HCEC 1CT (cell line): ENCODE measurements around the gene ATG10.
A peak's percentile ranks its signal among the peaks of the same experiment; 100 is the strongest.
"Not testable (repeated sequence)": the region's sequence is repeated elsewhere in the genome, so short reads cannot be mapped to it uniquely, and the experiment has no call there.

Source experiments
- DNase-seq: peaks from one replicate; pipeline ENCODE4 v3.0.0-alpha.2; 2017

Gene ATG10

DNA sequence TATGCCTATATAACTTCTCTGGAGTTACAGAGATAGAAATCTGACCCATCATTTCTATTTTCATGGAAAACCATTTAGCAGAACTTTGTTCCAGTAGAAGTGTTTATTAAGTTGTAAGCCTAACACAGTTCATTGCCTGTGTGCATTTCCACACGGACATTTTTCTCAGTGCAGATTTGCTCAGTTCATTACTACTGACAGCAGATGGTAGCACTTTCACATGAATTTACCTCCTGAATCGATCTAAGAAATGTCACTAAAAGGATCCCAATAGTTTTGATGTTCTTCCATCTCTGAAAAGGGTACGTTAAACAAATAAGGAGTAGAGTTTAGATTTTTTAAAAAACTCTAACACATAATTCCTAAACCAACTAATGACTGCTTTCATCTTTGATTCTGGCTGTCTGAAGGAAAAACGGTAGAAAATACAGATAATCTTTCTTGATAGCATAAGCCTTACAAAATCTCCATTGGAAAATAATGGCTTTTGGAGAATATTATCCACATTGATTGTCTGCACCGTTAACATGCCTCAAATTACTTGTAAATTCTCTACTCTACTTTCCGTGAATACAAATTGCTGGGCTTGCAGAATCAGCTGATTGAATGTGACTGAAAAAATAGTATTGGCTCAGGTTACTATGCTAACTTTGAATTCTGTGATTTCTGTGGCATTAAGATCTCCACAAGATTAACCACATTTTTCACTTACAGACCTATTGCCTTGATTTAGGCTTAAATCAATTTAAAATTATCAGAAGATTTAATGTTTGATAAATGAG lies 273.2 kb downstream of the ATG10 start:
- DNase-seq = no peak

GRCh38 chr5:82246960-82247574 lies 275.2 kb downstream of the ATG10 start:
- no peak for DNase-seq

- DNase-seq = no peak
These were observed 280.9 kb downstream of the ATG10 start for GRCh38 chr5:82252744-82253143.

DNA sequence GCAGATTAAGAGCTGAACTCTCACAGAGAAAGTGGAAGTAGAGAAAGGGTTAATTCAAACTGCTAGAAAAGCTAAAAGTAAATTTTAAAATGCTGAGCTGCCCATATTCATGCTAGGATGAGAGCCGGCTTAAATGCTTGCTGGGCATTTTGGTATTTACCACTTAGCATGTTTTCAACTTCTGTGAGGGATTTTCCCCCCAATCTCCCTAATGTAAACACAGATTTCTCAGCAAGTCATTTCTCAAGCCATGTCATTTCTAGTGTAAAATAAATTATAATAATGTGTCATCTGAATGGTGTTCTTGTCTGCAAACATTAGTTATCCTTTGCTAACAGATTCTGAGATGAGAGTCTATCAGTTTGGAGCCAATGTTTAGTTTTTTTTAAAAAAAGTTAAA lies 284.0 kb downstream of the ATG10 start:
- DNase-seq = no peak

DNA sequence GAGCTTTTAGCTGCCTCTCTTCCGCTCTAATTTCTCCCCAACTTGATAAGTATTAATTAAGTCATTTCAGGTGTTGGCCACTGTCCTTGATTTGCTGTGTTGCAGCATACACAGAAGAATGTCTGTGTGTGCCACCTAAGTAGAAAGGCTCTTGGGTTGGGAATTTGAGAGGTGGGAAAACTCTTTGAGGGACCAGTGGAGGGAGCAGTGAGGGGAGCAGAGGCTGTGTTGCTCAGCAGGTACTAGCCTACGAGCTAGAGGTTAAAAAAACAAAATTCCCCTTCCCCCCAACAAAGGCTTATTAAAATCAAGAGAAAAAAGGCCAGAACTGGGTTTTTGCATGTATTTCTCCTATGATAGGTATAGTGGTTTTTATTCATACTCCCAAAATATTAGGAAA lies 285.4 kb downstream of the ATG10 start:
- DNase-seq = no peak

- no peak for DNase-seq
These were observed 285.9 kb downstream of the ATG10 start for GRCh38 chr5:82257729-82258128.

DNA sequence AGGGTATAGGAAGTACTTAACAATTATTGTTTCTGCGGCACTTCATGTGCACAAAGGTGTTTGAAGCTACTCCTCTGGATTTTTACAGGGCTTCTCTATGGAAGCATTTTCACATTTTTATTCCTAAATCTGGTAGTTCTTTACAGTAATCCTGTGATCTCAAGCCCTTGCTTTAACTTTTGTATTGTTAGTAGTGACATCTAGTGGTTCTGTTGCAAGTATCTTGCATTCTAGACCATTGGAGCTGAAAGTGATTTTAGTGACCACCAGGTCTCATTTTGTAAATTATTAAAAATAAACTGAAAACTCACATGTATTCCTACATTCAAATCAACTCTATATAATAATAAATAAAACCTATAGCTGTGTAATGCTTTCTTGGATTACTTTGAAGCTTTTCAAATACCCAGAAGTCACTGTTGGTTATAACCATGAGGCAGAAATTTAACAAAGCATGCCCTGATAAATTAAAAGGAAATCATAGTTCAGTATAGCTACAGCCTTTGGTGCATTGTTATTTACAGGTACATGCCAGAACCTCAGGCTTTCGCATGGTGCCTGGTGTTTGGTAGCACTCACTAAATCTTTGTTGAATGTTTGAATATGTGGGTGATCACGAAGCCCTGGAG lies 287.5 kb downstream of the ATG10 start:
- DNase-seq = peak; percentile 45

- no peak for DNase-seq
These were observed 293.2 kb downstream of the ATG10 start for GRCh38 chr5:82265047-82265446.

- DNase-seq = not testable (repeated sequence)
These were observed 295.6 kb downstream of the ATG10 start for GRCh38 chr5:82267297-82267933.

- DNase-seq = not testable (repeated sequence)
These were observed 297.5 kb downstream of the ATG10 start for GRCh38 chr5:82269363-82269762.

DNA sequence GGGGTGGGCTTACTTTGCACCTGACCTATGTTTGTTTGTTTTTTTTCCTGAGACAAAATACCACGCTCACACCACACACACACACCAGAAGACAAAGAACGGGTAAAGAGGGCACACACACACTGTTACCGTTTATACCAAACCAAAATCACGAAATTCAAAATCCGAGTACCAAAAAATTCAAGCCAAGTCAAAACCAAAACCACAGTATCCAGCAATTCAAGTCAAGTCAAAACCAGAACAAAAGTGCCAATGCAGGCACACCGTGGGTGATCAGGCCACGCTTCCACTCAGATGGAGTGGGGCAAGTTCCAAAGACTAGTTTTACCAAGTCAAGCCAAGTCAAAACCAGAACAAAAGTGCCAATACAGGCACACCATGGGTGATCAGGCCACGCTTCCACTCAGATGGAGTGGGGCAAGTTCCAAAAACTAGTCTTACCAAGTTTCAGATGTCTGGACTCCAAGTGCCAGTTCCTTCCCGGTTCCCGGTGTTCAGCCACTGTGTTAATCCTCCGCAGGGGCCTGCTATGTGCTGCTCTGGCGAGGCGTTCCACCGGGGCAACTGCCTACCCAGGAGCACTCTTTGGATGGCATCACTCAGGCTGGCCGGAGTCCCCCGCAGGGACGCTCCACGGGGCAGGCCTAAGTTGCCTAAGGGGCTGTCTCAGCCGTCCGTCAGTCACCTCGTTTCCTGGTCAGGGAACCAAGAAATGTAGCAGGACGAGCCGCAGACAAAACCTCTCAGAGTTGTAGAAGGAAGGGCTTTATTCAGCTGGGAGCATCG lies 300.9 kb downstream of the ATG10 start:
- not testable (repeated sequence) for DNase-seq

DNA sequence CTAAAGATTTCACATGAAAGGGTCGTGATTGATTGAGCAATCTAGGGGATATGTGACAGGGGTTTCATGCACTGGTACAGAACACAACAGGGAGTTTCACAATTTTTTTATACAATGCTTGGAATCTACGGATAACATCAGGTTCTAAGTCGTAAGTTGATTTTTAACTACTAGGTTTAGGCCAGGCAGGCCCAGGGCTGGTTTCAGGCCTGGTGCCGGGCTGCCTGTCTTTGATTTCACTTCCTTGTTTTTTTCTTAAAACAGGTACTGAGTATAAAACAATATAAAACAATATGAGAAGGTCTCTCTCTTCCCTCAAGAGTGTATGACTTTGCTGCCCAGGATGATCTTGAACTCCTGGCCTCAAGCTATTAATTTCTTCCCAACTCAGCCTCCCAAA lies 301.6 kb downstream of the ATG10 start:
- not testable (repeated sequence) for DNase-seq

DNA sequence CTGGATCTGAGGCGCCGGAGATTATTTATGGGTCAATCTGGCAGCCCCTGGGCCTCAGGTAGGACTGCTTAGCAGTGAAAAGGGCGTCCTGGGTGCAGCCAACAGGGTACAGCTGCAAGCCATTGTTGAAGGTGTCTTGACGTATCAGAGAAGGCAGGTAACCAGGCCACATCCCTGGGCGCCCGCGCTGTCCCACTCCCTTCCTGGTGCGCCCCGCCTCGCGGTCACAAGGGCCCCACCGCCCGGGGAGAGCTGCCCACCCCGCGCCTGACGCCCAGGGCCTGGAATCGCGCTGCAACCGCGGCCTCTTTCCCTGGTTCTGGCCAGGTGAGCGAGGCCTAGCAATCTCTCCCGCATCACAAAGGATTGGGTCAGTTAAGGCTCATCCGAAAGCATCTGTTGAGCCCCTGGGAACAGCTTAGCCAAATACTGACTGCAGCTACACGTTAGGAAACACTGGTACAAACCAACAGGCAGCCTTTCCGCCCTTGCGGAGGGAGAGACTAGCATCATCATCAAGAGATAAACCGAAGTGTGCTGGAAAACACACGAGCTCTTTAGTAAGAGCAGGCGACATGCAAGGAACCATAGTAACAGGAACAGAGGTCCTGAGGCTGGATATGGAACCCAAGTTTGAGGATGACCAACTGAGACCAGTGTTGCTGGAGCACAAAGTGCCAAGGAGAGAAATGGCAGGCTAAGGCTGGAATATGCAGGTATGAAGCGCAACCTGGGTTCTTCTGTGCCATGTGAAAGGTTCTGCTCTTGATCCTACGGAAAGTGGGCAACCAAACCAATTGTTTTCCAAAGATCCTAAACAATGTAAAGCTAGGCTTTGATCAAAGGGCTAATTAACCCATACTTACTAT lies 302.8 kb downstream of the ATG10 start:
- peak; percentile 4 for DNase-seq

GRCh38 chr5:82275216-82275664 lies 303.4 kb downstream of the ATG10 start:
- no peak for DNase-seq

GRCh38 chr5:82276800-82277612 lies 305.2 kb downstream of the ATG10 start:
- no peak for DNase-seq

- DNase-seq = no peak
These were observed 305.8 kb downstream of the ATG10 start for GRCh38 chr5:82277613-82277986.

GRCh38 chr5:82277987-82278710 lies 306.3 kb downstream of the ATG10 start, which contains the start of gene RPS23:
TSS of gene RPS23 (minus strand) at chr5:82278354. CDS start at chr5:82278323, 31 bp downstream.
- DNase-seq = peak; percentile 87

DNA sequence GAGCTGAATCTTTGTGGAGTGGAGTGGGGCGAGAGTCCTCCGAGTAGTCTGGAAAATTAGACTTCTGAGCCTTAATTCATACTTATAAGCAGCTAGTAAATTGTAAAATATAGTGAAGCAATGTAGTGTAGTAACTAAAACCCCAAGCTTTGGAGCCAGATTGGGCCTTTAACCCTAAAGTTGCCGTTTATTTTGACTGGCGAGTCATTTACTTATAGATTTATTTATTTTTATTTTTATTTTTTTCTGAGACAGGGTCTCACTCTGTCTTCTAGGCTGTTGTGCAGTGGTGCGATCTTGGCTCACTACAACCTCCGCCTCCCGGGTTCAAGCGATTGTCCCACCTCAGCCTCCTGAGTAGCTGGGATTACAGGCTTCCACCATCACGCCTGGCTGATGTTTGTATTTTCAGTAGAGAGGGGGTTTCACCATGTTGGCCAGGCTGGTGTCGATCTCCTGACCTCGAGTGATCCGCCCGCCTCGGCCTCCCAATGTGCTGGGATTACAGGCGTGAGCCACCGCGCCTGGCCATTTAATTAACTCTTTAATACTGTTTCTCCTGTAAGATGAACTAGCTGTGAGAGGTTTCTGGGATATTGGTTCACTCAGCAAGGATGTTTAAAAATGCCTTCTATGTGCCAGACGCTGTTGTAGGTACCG lies 307.0 kb downstream of the ATG10 start:
- no peak for DNase-seq

GRCh38 chr5:82283893-82284292 lies 312.1 kb downstream of the ATG10 start:
- no peak for DNase-seq
